IMR-90 (cell line): ENCODE measurements around the gene DHX34. TPM values are rescaled to one million over a fixed set of nuclear protein-coding genes. Genes with fewer than 3 reads are reported as not detected.
"Not testable (repeated sequence)": the region's sequence is repeated elsewhere in the genome, so short reads cannot be mapped to it uniquely, and the experiment has no call there.

Experiments used
- ATAC-seq: fragments of 200-7000 bp; cut with Tn5 transposase; 2 replicates; pipeline ENCODE4 v1.9.1; 2020; ENCODE audit warnings: low read depth, mild to moderate bottlenecking, moderate library complexity
- BruUV-seq: library from RNA; stranded (reverse); fragments of 400-500 nt; replicated peaks from 2 replicates; lab custom pipeline; 2021; lab: Mats Ljungman, UMichigan
- CTCF ChIA-PET: fragments of 300-600 bp; formaldehyde crosslinking; extraction: SDS; loops from one replicate; lab custom pipeline; 2021; ENCODE audit warnings: antibody characterized with exemption; lab: Yijun Ruan, JAX
- POLR2A ChIA-PET: fragments of 300-600 bp; sonication (Branson Sonifier 250); formaldehyde crosslinking; loops from one replicate; lab custom pipeline; 2022; ENCODE audit warnings: antibody characterized with exemption; ENCODE audit not compliant: unreplicated experiment; lab: Charles Lee
- DNase-seq: peaks from one replicate; pipeline ENCODE4 v3.0.0; 2013
- H2AFZ ChIP-seq: replicated peaks from 2 replicates; pipeline ENCODE3; 2013; ENCODE audit warnings: low read length, mild to moderate bottlenecking; ENCODE audit not compliant: poor library complexity
- H2AK5ac ChIP-seq: 2 replicates; pipeline ENCODE4 v1.6.1; 2013; ENCODE audit warnings: low read depth, low read length, inconsistent platforms
- H2AK9ac ChIP-seq: replicated peaks from 2 replicates; pipeline ENCODE3; 2013; ENCODE audit warnings: mild to moderate bottlenecking, low read depth, low read length, moderate library complexity; ENCODE audit not compliant: poor library complexity
- H2BK120ac ChIP-seq: 2 replicates; pipeline ENCODE4 v1.6.1; 2013; ENCODE audit warnings: low read depth, low read length, inconsistent platforms
- H2BK15ac ChIP-seq: 3 replicates; pipeline ENCODE4 v1.6.1; 2013; ENCODE audit warnings: low read depth, low read length, inconsistent platforms
- H2BK20ac ChIP-seq: 2 replicates; pipeline ENCODE4 v1.6.1; 2013; ENCODE audit warnings: low read depth, mild to moderate bottlenecking, inconsistent platforms, low read length, moderate library complexity
- H2BK5ac ChIP-seq: 2 replicates; pipeline ENCODE4 v1.6.1; 2013; ENCODE audit warnings: mild to moderate bottlenecking, low read depth, low read length, inconsistent platforms; ENCODE audit not compliant: poor library complexity, severe bottlenecking
- H3K14ac ChIP-seq: replicated peaks from 2 replicates; pipeline ENCODE4 v1.6.1; 2013; ENCODE audit warnings: low read depth, low read length, inconsistent platforms
- H3K18ac ChIP-seq: 2 replicates; pipeline ENCODE4 v1.6.1; 2013; ENCODE audit warnings: low read depth, low read length, control low read depth
- H3K23ac ChIP-seq: 2 replicates; pipeline ENCODE4 v1.6.1; 2013; ENCODE audit warnings: low read depth, low read length, inconsistent platforms
- H3K27ac ChIP-seq: 2 replicates; pipeline ENCODE4 v1.5.1; 2013; ENCODE audit warnings: mild to moderate bottlenecking, control low read depth, low read length; ENCODE audit not compliant: insufficient read depth
- H3K27me3 ChIP-seq: 2 replicates; pipeline ENCODE4 v1.6.1; 2013; ENCODE audit warnings: low read length; ENCODE audit not compliant: control insufficient read depth, insufficient read depth
- H3K36me3 ChIP-seq: 2 replicates; pipeline ENCODE4 v1.6.1; 2013; ENCODE audit warnings: low read length, mixed read lengths; ENCODE audit not compliant: control insufficient read depth, insufficient read depth
- H3K4ac ChIP-seq: 2 replicates; pipeline ENCODE4 v1.6.1; 2013; ENCODE audit warnings: low read depth, low read length, inconsistent platforms
- H3K4me1 ChIP-seq: 2 replicates; pipeline ENCODE4 v1.6.1; 2013; ENCODE audit warnings: low read length, mixed read lengths; ENCODE audit not compliant: control insufficient read depth, insufficient read depth
- H3K4me2 ChIP-seq: 2 replicates; pipeline ENCODE4 v1.6.1; 2013; ENCODE audit warnings: low read depth, mild to moderate bottlenecking, control low read depth, low read length, moderate library complexity
- H3K4me3 ChIP-seq: 2 replicates; pipeline ENCODE4 v1.5.1; 2013; ENCODE audit warnings: low read depth, mild to moderate bottlenecking, control low read depth, low read length, moderate library complexity; ENCODE audit not compliant: insufficient read depth
- H3K56ac ChIP-seq: 2 replicates; pipeline ENCODE4 v1.6.1; 2013; ENCODE audit warnings: low read length, inconsistent platforms; ENCODE audit not compliant: insufficient read depth; ENCODE audit errors: extremely low read depth
- H3K79me1 ChIP-seq, 2 experiments: 2 replicates each; pipeline ENCODE4 v1.6.1; 2013; ENCODE audit warnings: low read length in 2 of 2, inconsistent platforms in 1 of 2, low read depth in 1 of 2
- H3K9ac ChIP-seq: 2 replicates; pipeline ENCODE4 v1.6.1; 2013; ENCODE audit warnings: low read depth, low read length, control low read depth
- H3K9me1 ChIP-seq: 2 replicates; pipeline ENCODE4 v1.6.1; 2013; ENCODE audit warnings: low read length, inconsistent platforms; ENCODE audit not compliant: insufficient read depth
- H3K9me3 ChIP-seq: 2 replicates; pipeline ENCODE4 v1.6.1; 2013; ENCODE audit warnings: low read length; ENCODE audit not compliant: control insufficient read depth, insufficient read depth
- H4K20me1 ChIP-seq: 2 replicates; pipeline ENCODE4 v1.6.1; 2013; ENCODE audit warnings: low read length, inconsistent platforms; ENCODE audit not compliant: insufficient read depth
- H4K5ac ChIP-seq: 2 replicates; pipeline ENCODE4 v1.6.1; 2013; ENCODE audit warnings: mild to moderate bottlenecking, low read depth, low read length, control low read depth
- H4K8ac ChIP-seq, 2 experiments: 2 replicates each; pipeline ENCODE4 v1.6.1; 2013; ENCODE audit warnings: low read depth in 2 of 2, low read length in 2 of 2, control low read depth in 1 of 2, inconsistent platforms in 1 of 2
- H4K91ac ChIP-seq: 2 replicates; pipeline ENCODE4 v1.6.1; 2013; ENCODE audit warnings: low read depth, low read length, inconsistent platforms; ENCODE audit not compliant: insufficient read depth
- WGBS, 2 experiments: methylation state at CpG; one replicate each; pipeline versions ENCODE4 v1.1.5 to v1.1.7; 2013; ENCODE audit warnings: missing lambda C conversion rate in 2 of 2; ENCODE audit not compliant: insufficient read length in 1 of 2; ENCODE audit errors: extremely low coverage in 2 of 2; 5-methylcytosine and 5-hydroxymethylcytosine counted together
- dilution Hi-C: fragments of 300-500 bp; cut with HindIII; formaldehyde crosslinking; loops from one replicate; pipeline ENCODE4 v1.14.3; 2018; ENCODE audit warnings: low sequenced_read_pairs; ENCODE audit not compliant: unreplicated experiment
- in situ Hi-C: fragments of 300-500 bp; cut with MboI; formaldehyde crosslinking; loops from 3 replicates; pipeline ENCODE4 v1.14.3; 2019; ENCODE audit warnings: low sequenced_read_pairs, inconsistent platforms, mixed read lengths
- intact Hi-C: fragments of 100-400 bp; cut with micrococcal nuclease; formaldehyde crosslinking; loops from 2 replicates; pipeline ENCODE4 v1.10.0; 2022
- polyA plus RNA-seq, 3 experiments: library from polyadenylated mRNA; depleted of rRNA; stranded (reverse); fragments of >200 nt; gene quantifications; 2 replicates each; pipeline ENCODE4 v1.2.3, GENCODE V29; 2012; ENCODE audit warnings: low replicate concordance in 1 of 3
- total RNA-seq: library from RNA; depleted of rRNA; stranded (reverse); fragments of >200 nt; gene quantifications from 2 replicates; pipeline ENCODE4 v1.2.3, GENCODE V29; 2012

DHX34 gene
- total and polyA plus RNA-seq, 2 of the 4 experiments (the other 2 are of a cell fraction) = 4.5 to 13.7 TPM

DNA sequence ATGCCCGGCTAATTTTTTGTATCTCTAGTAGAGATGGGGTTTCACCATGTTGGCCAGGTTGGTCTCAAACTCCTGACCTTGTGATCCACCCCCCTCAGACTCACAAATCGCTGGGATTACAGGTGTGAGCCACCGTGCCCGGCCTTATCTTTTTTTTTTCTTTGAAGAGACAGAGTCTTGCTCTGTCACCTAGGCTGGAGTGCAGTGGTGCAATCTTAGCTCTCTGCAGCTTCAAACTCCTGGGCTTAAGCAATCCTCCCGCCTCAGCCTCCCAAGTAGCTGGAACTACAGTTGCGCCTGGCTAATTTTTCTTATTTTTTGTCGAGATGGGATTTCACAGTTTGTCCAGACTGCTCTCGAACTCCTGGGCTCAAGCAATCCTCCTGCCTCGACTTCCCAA is 62.6 kb downstream of the DHX34 start:
- H3K4ac ChIP-seq, H3K14ac ChIP-seq, H3K9ac ChIP-seq, H4K5ac ChIP-seq, H3K79me1 ChIP-seq, H3K4me3 ChIP-seq, H4K8ac ChIP-seq, intact Hi-C loops, POLR2A ChIA-PET, H3K56ac ChIP-seq, H2BK20ac ChIP-seq, H2BK120ac ChIP-seq, H2BK5ac ChIP-seq, H2AK9ac ChIP-seq, H3K27me3 ChIP-seq, H3K9me3 ChIP-seq, H3K23ac ChIP-seq, DNase-seq, H3K18ac ChIP-seq, H4K91ac ChIP-seq, BruUV-seq, dilution Hi-C loops, H2BK15ac ChIP-seq, in situ Hi-C loops, H3K4me2 ChIP-seq, ATAC-seq, H3K27ac ChIP-seq, H3K4me1 ChIP-seq, H2AK5ac ChIP-seq, H2AFZ ChIP-seq: not testable (repeated sequence)
- CTCF ChIA-PET = interaction anchor here (0.9 kb wide), 1 partner anchor 21 kb away, joined by 5 read pairs; no protein-coding TSS in a partner anchor
- H3K36me3 ChIP-seq = peaks cover 37% of the 10 kb centered on the region
- peaks cover 11% of the 10 kb centered on the region; the same call in 1 of the 2 replicates for H3K9me1 ChIP-seq
- H4K20me1 ChIP-seq = peaks cover 17% of the 10 kb centered on the region
- WGBS, 2 experiments = 80% methylated on average over 5 of the region's 9 CpGs; no CpG with 5 or more reads in 1 of the 2 experiments
